Uterus (tissue), 2 donors: ENCODE data around the gene CALY.

Experiments used
- CTCF ChIP-seq, 4 experiments: fragments of 200-600 bp in 2 of 4; fragments of 450-650 bp in 2 of 4; sonication (generic) in 2 of 4; IDR thresholded peaks; one replicate each; pipeline ENCODE4 v1.5.1; 2016 to 2019; ENCODE audit warnings: antibody characterized with exemption in 4 of 4, mild to moderate bottlenecking in 2 of 4, moderate library complexity in 1 of 4
- POLR2A ChIP-seq, 2 donors: fragments of 450-650 bp; IDR thresholded peaks; one replicate each; pipeline ENCODE4 v1.6.1; 2016; ENCODE audit warnings: antibody characterized with exemption in 2 of 2, mild to moderate bottlenecking in 1 of 2, moderate library complexity in 1 of 2

- TF ChIP-seq POLR2A (IDR thresholded peaks at IDR 0.05) (peak; percentile 13 to 85), CTCF (IDR thresholded peaks at IDR 0.05) (peak in 3 of 4 experiments; percentile 20 to 27 (median 21))
Observed at GRCh38 chr10:133308421-133309099, 28.1 kb downstream of the CALY start, which contains the start of the genes TUBGCP2 and ZNF511.
